ENCODE data around the gene LCP1.
"Not testable (repeated sequence)": the region's sequence is repeated elsewhere in the genome, so short reads cannot be mapped to it uniquely, and the experiment has no call there.

The LCP1 gene

GRCh38 chr13:46171217-46171616, 10.8 kb downstream of the LCP1 start:
- H3K9me3 Mint-ChIP-seq, result no peaks in the 10 kb centered on the region
- H3K36me3 Mint-ChIP-seq (ENCODE audit: low read depth), result peaks cover 79% of the 10 kb centered on the region
- no peaks in the 10 kb centered on the region for H3K27me3 Mint-ChIP-seq
- peak overlapping the region; percentile 93 for H3K4me3 Mint-ChIP-seq
- H3K4me1 Mint-ChIP-seq (ENCODE audit: low read depth), result peaks cover 100% of the 10 kb centered on the region
- peak overlapping the region; percentile 99 for H3K27ac Mint-ChIP-seq

DNA sequence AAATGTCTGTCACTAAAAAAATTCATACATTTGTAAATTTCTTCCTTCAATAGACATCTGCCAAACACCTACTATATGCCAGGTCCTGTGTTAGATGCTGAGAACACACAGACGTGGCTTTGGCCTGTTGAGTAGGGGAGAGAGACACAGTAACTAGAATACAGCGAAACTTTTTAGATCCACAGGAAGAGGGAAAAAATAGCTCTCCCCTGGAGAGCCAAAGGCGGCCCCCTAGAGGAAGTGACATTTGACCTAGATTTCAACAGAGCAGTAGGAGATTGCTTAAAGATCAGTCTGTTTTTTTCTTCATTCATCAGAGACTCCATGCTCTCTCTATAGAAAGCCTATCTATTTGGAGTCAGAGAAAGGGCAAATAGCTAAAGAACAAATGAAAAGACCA, 11.3 kb downstream of the LCP1 start:
- Mint-ChIP-seq H3K4me3 (peak overlapping the region; percentile 93), H3K36me3 (ENCODE audit: low read depth) (peaks cover 76% of the 10 kb centered on the region), H3K27me3 (no peaks in the 10 kb centered on the region), H3K27ac (peak overlapping the region; percentile 99), H3K9me3 (no peaks in the 10 kb centered on the region), H3K4me1 (ENCODE audit: low read depth) (peaks cover 100% of the 10 kb centered on the region)

DNA sequence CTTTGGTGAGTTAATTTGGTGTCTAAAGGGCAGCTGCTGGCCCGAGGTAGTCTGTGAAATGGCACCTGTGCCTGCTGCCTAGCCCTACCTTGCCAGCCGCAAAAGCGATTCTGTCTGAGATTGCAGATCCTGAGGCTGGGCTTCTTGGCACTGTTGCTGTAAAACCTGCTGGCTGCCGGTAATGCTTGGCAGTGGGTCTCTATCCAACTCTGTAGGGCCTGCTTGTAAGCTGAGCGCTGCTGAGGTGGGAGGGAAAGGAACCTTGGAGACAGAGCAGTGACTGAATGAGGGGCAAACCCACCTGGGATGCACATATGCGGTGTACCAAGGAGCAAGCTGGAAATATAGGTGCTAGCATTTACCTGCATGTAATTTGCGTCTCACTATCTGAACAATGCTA, 11.7 kb downstream of the LCP1 start:
- Mint-ChIP-seq H3K27me3 (no peaks in the 10 kb centered on the region), H3K9me3 (no peaks in the 10 kb centered on the region), H3K4me1 (ENCODE audit: low read depth) (peaks cover 99% of the 10 kb centered on the region), H3K36me3 (ENCODE audit: low read depth) (peaks cover 71% of the 10 kb centered on the region), H3K4me3 (peak overlapping the region; percentile 93), H3K27ac (peak overlapping the region; percentile 99)

GRCh38 chr13:46169758-46170157, 12.2 kb downstream of the LCP1 start:
- Mint-ChIP-seq H3K36me3 (ENCODE audit: low read depth) (peaks cover 68% of the 10 kb centered on the region), H3K4me1 (ENCODE audit: low read depth) (peaks cover 98% of the 10 kb centered on the region), H3K9me3 (no peaks in the 10 kb centered on the region), H3K27me3 (no peaks in the 10 kb centered on the region), H3K27ac (peak overlapping the region; percentile 99), H3K4me3 (peak overlapping the region; percentile 93)

GRCh38 chr13:46168783-46169182, 13.2 kb downstream of the LCP1 start:
- H3K9me3 Mint-ChIP-seq, result no peaks in the 10 kb centered on the region
- H3K4me3 Mint-ChIP-seq, result peak overlapping the region; percentile 93
- peaks cover 98% of the 10 kb centered on the region for H3K4me1 Mint-ChIP-seq (ENCODE audit: low read depth)
- H3K36me3 Mint-ChIP-seq (ENCODE audit: low read depth), result peaks cover 71% of the 10 kb centered on the region
- H3K27me3 Mint-ChIP-seq, result no peaks in the 10 kb centered on the region
- H3K27ac Mint-ChIP-seq, result peak overlapping the region; percentile 99

DNA sequence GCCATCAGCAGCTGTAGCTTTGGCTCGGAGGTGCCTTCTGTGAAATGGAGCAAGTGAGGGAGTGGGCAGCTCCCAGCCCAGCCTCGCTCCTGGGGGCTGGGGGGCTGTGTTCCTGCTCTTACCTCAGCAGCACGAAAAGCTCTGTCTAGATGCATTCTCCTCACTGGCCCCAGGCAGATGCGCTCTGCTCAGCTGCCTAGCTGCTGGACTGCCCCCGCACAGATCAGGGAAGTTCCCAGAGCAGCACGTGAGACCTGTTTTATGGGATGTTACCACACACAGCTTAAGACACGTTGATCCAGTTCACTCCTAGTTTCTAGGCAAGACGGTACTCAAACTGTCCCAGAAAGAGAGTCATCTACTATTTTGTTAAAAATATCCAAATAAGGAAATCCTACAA, 13.6 kb downstream of the LCP1 start:
- H3K9me3 Mint-ChIP-seq, result no peaks in the 10 kb centered on the region
- peaks cover 69% of the 10 kb centered on the region for H3K36me3 Mint-ChIP-seq (ENCODE audit: low read depth)
- H3K4me1 Mint-ChIP-seq (ENCODE audit: low read depth), result peaks cover 96% of the 10 kb centered on the region
- H3K27ac Mint-ChIP-seq, result peak overlapping the region; percentile 99
- peak overlapping the region; percentile 93 for H3K4me3 Mint-ChIP-seq
- H3K27me3 Mint-ChIP-seq, result no peaks in the 10 kb centered on the region

DNA sequence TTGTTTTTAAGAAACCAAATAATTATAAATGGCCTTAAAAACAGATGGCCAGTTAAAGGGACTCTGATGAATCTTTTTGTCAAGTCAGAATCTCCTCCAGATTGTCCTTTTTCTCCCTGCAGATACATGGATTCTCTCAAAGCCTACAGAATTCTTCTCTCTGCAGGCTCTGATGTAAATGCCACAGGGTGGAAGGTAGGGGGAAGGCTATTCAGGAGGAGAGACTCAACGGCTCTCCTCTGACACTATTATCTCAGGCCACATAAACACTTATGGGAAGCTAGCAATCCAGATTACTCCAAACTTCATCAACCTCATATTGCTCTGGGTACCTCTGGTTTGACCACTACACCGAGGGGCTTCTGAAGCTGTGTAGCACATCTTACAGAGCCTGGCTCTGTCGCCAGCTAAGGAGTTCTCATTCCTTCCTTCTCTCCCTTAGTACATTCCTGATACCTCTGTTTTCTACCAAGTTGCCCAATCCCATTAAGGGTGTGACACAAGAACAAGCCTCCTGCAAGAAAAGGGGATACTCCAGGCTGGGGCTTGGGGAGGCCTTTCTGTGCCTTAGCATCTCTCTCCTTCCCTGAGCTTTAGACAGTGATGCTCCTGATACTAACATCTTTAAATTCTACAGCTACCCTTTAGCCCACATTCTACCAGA, 14.9 kb downstream of the LCP1 start:
- peaks cover 89% of the 10 kb centered on the region for H3K4me1 Mint-ChIP-seq (ENCODE audit: low read depth)
- peaks cover 65% of the 10 kb centered on the region for H3K36me3 Mint-ChIP-seq (ENCODE audit: low read depth)
- peak overlapping the region; percentile 93 for H3K4me3 Mint-ChIP-seq
- H3K27ac Mint-ChIP-seq, result peak overlapping the region; percentile 99
- no peaks in the 10 kb centered on the region for H3K9me3 Mint-ChIP-seq
- no peaks in the 10 kb centered on the region for H3K27me3 Mint-ChIP-seq

DNA sequence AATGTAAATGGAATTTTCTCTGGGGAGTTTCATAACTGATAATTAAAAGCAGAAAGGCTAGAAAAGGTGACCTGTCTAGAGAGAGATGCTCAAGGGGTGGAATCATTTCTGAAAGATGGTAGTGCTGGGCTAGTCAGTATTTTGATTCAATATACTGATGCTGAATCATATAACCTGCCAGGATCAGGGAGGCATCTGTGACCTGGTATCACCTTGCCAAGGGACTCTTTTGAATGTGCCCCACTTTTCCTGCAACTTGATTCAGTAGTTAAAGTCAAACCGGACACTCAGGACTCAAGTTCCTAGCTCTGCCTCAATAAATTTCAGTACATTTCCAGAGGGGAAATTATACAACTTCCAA, 15.8 kb downstream of the LCP1 start:
- Mint-ChIP-seq H3K4me3 (peak overlapping the region; percentile 93), H3K4me1 (ENCODE audit: low read depth) (peaks cover 88% of the 10 kb centered on the region), H3K27me3 (no peaks in the 10 kb centered on the region), H3K9me3 (no peaks in the 10 kb centered on the region), H3K36me3 (ENCODE audit: low read depth) (peaks cover 65% of the 10 kb centered on the region), H3K27ac (peak overlapping the region; percentile 99)

DNA sequence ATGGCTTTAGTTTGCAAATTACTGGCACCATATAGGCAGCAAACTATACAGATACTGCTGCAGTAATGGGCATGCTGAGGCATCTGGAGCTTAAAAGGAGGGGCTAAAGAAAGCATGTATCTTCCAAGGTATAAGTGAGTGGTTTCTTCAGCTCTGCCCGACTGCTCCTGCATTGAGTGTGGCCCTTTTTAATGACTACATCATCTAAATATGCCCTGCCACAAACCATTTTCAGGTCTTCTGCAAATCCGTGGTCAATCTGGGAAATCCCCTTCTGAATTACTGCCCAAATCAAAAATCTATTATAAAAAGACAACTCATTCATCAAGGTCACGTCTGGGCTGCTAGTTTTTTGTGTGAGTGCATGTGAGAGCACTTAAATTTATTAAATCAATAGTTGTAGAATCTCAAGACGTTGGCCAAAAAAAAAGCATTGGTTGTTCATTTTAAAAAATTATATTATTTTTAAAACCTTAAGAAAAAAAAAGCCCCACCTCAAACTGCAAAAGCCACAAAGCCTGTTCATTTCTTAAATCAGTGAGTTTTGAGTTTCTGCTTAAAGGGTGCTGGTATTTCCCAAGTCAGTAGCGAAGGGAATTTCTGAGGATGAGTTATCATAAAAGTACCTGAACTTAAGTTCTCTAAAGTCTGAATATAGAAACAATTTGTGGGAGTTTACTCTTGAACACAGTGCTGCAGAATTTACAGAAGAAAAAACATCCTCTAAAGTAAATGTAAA, 16.3 kb downstream of the LCP1 start:
- Mint-ChIP-seq H3K27me3 (no peaks in the 10 kb centered on the region), H3K4me3 (peak overlapping the region; percentile 93), H3K4me1 (ENCODE audit: low read depth) (peaks cover 87% of the 10 kb centered on the region), H3K27ac (peak overlapping the region; percentile 99), H3K9me3 (no peaks in the 10 kb centered on the region), H3K36me3 (ENCODE audit: low read depth) (peaks cover 60% of the 10 kb centered on the region)

- Mint-ChIP-seq H3K36me3 (ENCODE audit: low read depth) (peaks cover 62% of the 10 kb centered on the region), H3K27ac (peak overlapping the region; percentile 93), H3K4me1 (ENCODE audit: low read depth) (peaks cover 87% of the 10 kb centered on the region), H3K27me3 (no peaks in the 10 kb centered on the region), H3K4me3 (peak overlapping the region; percentile 71), H3K9me3 (no peaks in the 10 kb centered on the region)
Measured at GRCh38 chr13:46164661-46165060, 17.3 kb downstream of the LCP1 start.

DNA sequence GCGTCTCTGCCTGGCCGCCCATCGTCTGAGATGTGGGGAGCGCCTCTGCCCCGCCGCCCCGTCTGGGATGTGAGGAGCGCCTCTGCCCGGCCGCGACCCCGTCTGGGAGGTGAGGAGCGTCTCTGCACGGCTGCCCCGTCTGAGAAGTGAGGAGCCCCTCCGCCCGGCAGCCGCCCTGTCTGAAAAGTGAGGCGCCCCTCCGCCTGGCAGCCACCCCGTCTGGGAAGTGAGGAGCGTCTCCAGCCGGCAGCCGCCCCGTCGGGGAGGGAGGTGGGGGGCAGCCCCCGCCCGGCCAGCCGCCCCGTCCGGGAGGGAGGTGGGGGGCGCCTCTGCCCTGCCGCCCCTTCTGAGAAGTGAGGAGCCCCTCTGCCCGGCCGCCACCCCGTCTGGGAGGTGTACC, 19.2 kb downstream of the LCP1 start:
- H3K27me3 Mint-ChIP-seq, H3K4me3 Mint-ChIP-seq, H3K27ac Mint-ChIP-seq, H3K9me3 Mint-ChIP-seq: not testable (repeated sequence)
- peaks cover 84% of the 10 kb centered on the region for H3K4me1 Mint-ChIP-seq (ENCODE audit: low read depth)
- peaks cover 70% of the 10 kb centered on the region for H3K36me3 Mint-ChIP-seq (ENCODE audit: low read depth)

GRCh38 chr13:46160471-46161066, 21.4 kb downstream of the LCP1 start:
- Mint-ChIP-seq H3K9me3 (no peaks in the 10 kb centered on the region), H3K36me3 (ENCODE audit: low read depth) (peaks cover 77% of the 10 kb centered on the region), H3K4me1 (ENCODE audit: low read depth) (peaks cover 65% of the 10 kb centered on the region), H3K27me3 (no peaks in the 10 kb centered on the region), H3K4me3 (peak overlapping the region; percentile 54), H3K27ac (peak overlapping the region; percentile 94)

GRCh38 chr13:46160065-46160464, 21.9 kb downstream of the LCP1 start:
- no peaks in the 10 kb centered on the region for H3K9me3 Mint-ChIP-seq
- H3K4me3 Mint-ChIP-seq, result peak overlapping the region; percentile 54
- H3K36me3 Mint-ChIP-seq (ENCODE audit: low read depth), result peaks cover 82% of the 10 kb centered on the region
- no peaks in the 10 kb centered on the region for H3K27me3 Mint-ChIP-seq
- peaks cover 63% of the 10 kb centered on the region for H3K4me1 Mint-ChIP-seq (ENCODE audit: low read depth)
- peak overlapping the region; percentile 94 for H3K27ac Mint-ChIP-seq

DNA sequence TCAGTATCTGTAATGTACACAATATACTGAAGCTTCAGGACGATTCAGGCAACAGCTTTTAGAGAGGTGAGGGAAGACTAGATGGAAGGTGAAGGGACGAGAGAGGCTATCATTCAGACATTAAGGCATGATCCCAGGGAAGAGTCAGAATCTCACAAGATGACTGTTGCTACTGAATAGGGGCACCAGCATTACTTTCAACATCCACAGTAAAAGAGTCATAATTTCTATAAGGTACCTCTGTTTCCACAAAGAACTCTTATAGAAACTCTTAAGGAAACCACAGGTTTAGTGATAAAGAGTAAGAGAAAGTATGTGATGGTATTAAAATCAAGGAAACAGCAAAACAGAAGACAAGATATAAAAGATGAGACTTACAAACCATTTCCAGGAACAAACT, 23.0 kb downstream of the LCP1 start:
- peak overlapping the region; percentile 54 for H3K4me3 Mint-ChIP-seq
- no peaks in the 10 kb centered on the region for H3K27me3 Mint-ChIP-seq
- H3K27ac Mint-ChIP-seq, result peak overlapping the region; percentile 94
- H3K9me3 Mint-ChIP-seq, result no peaks in the 10 kb centered on the region
- peaks cover 61% of the 10 kb centered on the region for H3K4me1 Mint-ChIP-seq (ENCODE audit: low read depth)
- peaks cover 83% of the 10 kb centered on the region for H3K36me3 Mint-ChIP-seq (ENCODE audit: low read depth)

- peaks cover 63% of the 10 kb centered on the region for H3K4me1 Mint-ChIP-seq (ENCODE audit: low read depth)
- no peaks in the 10 kb centered on the region for H3K9me3 Mint-ChIP-seq
- H3K4me3 Mint-ChIP-seq, result no peak overlapping the region
- no peaks in the 10 kb centered on the region for H3K27me3 Mint-ChIP-seq
- H3K36me3 Mint-ChIP-seq (ENCODE audit: low read depth), result peaks cover 85% of the 10 kb centered on the region
- H3K27ac Mint-ChIP-seq, result peak overlapping the region; percentile 52
Measured at GRCh38 chr13:46158222-46158621, 23.8 kb downstream of the LCP1 start.

Data from stimulated activated naive CD8-positive, alpha-beta T cell treated with anti-CD3 and anti-CD28 coated beads, Interleukin-15, Interleukin-2, amounts not matched to agents 100 ng/mL and 50 ng/mL, for 24 hours (primary cell).